Upper lobe of left lung (tissue), 4 donors: ENCODE measurements around the gene MYZAP.

Experiments
- CTCF ChIP-seq, 6 experiments: fragments of 450-650 bp in 4 of 6; fragments of 200-600 bp in 2 of 6; sonication (generic) in 2 of 6; IDR thresholded peaks; one replicate each; pipeline ENCODE4 v1.5.1; 2016 to 2019; ENCODE audit warnings: antibody characterized with exemption in 6 of 6
- EP300 ChIP-seq, 4 donors: sonication (generic); formaldehyde crosslinking; IDR thresholded peaks; one replicate each; pipeline ENCODE4 v1.5.1; 2017; ENCODE audit warnings: antibody characterized with exemption in 4 of 4, control low read depth in 2 of 4
- POLR2A ChIP-seq, 4 donors: fragments of 450-650 bp; IDR thresholded peaks; one replicate each; pipeline ENCODE4 v1.5.1; 2016 to 2017; ENCODE audit warnings: antibody characterized with exemption in 4 of 4, mild to moderate bottlenecking in 2 of 4
- POLR2AphosphoS5 ChIP-seq, 2 donors: sonication (generic); formaldehyde crosslinking; IDR thresholded peaks; one replicate each; pipeline ENCODE4 v1.5.1; 2017; ENCODE audit warnings: antibody characterized with exemption in 2 of 2

- TF ChIP-seq EP300 (IDR thresholded peaks at IDR 0.05) (no peak), CTCF (IDR thresholded peaks at IDR 0.05) (no peak), POLR2A (IDR thresholded peaks at IDR 0.05) (no peak), POLR2AphosphoS5 (IDR thresholded peaks at IDR 0.05) (no peak)
Observed at GRCh38 chr15:57580866-57581265, 10.8 kb upstream of the MYZAP start.
